Left lung (tissue), 10 donors: ENCODE measurements around the gene GTF2B. TPM values are rescaled to one million over a fixed set of nuclear protein-coding genes. Genes with fewer than 3 reads are reported as not detected.
"Not testable (repeated sequence)": the region's sequence is repeated elsewhere in the genome, so short reads cannot be mapped to it uniquely, and the experiment has no call there.

ENCODE experiments used
- ATAC-seq: fragments of 200-7000 bp; cut with Tn5 transposase; one replicate; pipeline ENCODE4 v1.9.1; 2020; ENCODE audit warnings: moderate library complexity
- DNase-seq, 4 donors: peaks; one replicate each; pipeline ENCODE4 v3.0.0-alpha.2; 2013 to 2020
- H3K27ac ChIP-seq, 2 donors: fragments of 200-600 bp; sonication (generic) in 1 of 2; one replicate each; pipeline versions ENCODE4 v1.5.0 to v1.8.0; 2020 to 2021
- H3K27me3 ChIP-seq, 2 donors: fragments of 200-600 bp; sonication (generic) in 1 of 2; one replicate each; pipeline versions ENCODE4 v1.5.0 to v1.8.0; 2020 to 2021
- H3K36me3 ChIP-seq, 2 donors: fragments of 200-600 bp; sonication (generic) in 1 of 2; one replicate each; pipeline versions ENCODE4 v1.5.0 to v1.8.0; 2020 to 2021
- H3K4me1 ChIP-seq, 2 donors: fragments of 200-600 bp; one replicate each; pipeline ENCODE4 v1.8.0; 2021
- H3K4me3 ChIP-seq, 2 donors: fragments of 200-600 bp; sonication (generic) in 1 of 2; one replicate each; pipeline versions ENCODE4 v1.5.0 to v1.8.0; 2020 to 2021; ENCODE audit warnings: mild to moderate bottlenecking in 1 of 2
- H3K9me3 ChIP-seq, 2 donors: fragments of 200-600 bp; sonication (generic) in 1 of 2; one replicate each; pipeline versions ENCODE4 v1.5.0 to v1.8.0; 2020 to 2021
- CTCF ChIP-seq, 2 donors: fragments of 200-600 bp; sonication (generic) in 1 of 2; IDR thresholded peaks; one replicate each; pipeline versions ENCODE4 v1.5.0 to v1.8.0; 2021; ENCODE audit warnings: antibody characterized with exemption in 2 of 2
- intact Hi-C, 2 donors: fragments of 100-400 bp; cut with DNase I; formaldehyde crosslinking; loops; one replicate each; pipeline versions ENCODE4 v1.11.2 to v1.14.2; 2022
- polyA plus RNA-seq, 6 donors: library from polyadenylated mRNA; unstranded; fragments of 120-200 nt; gene quantifications; one replicate each; pipeline ENCODE4 v1.2.1, GENCODE V29; 2013; ENCODE audit not compliant: insufficient read length in 6 of 6
- total RNA-seq, 2 donors: library from RNA; stranded (reverse); fragmentation: NEBNext Ultra II Directional; extraction: Animal tissue kit (Norgen Biotek cat#: 25700); gene quantifications; one replicate each; pipeline ENCODE4 v1.2.1, GENCODE V29; 2021
- donor health status: DM: no; HTN: yes; CAD: no.
- donor health status: DM: no; HTN: no; CAD: no.

Gene GTF2B
- total and polyA plus RNA-seq, 8 donors: 21.6 to 44.5 (median 41.8) TPM

DNA sequence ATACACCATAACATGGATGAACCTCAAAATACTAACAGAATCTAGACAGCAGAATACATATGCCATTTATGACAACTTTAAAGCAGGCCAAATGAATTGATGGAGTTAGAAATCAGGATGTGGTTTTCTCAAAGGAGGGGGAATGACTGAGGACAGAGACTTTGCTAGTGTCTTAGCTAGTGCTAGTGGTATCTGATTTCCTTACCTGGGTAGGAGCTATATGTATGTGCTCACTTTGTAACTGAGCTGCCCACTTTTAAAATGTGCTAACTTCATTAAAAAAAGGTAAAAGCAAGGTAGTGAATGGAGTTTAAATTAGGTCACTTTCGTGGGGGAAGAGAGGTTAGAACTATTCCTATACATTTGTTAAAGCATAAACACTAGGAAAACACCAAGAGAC is 2.6 kb downstream of the GTF2B start:
- DNase-seq (no peak), ATAC-seq (no peak)
- no peaks in the 10 kb centered on the region for H3K9me3 ChIP-seq
- no peak for TF ChIP-seq CTCF (IDR thresholded peaks at IDR 0.05)
- intact Hi-C loops: no loop called here
- no peak overlapping the region for H3K4me3 ChIP-seq
- peaks cover 20 to 41% of the 10 kb centered on the region in 2 donors for H3K4me1 ChIP-seq
- H3K36me3 ChIP-seq: peaks cover 0 to 36% of the 10 kb centered on the region in 2 donors
- no peak overlapping the region for H3K27ac ChIP-seq
- no peaks in the 10 kb centered on the region for H3K27me3 ChIP-seq

DNA sequence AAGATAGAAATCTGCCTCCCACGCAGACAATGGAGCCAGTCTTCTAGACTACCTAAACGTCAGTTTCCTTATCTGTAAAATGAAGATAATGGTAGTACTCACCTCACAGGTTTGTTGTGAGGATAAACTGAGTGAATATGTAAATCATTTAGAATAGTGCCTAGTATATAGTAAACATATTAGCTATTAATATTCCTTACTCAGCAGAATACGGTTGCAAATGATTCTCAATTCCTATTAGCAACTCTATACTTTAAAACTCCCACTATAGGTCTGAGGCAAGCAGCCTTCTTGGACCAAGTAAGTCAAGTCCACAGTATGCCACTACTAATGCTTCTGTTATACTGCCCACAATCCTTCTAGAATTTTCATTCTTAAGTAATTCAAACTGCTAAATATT is 5.4 kb downstream of the GTF2B start:
- TF ChIP-seq CTCF (IDR thresholded peaks at IDR 0.05): no peak
- H3K36me3 ChIP-seq: peaks cover 0 to 58% of the 10 kb centered on the region in 2 donors
- intact Hi-C loops: no loop called here

GRCh38 chr1:88883156-88883555 is 8.2 kb downstream of the GTF2B start:
- no peak for TF ChIP-seq CTCF (IDR thresholded peaks at IDR 0.05)
- DNase-seq (no peak), ATAC-seq (no peak)
- H3K27ac ChIP-seq: no peak overlapping the region
- H3K36me3 ChIP-seq: peaks cover 0 to 84% of the 10 kb centered on the region in 2 donors
- H3K4me3 ChIP-seq: no peak overlapping the region
- no peaks in the 10 kb centered on the region for H3K27me3 ChIP-seq
- no peaks in the 10 kb centered on the region for H3K9me3 ChIP-seq
- intact Hi-C loops: no loop called here
- peaks cover 0 to 42% of the 10 kb centered on the region in 2 donors for H3K4me1 ChIP-seq

More for the DNA sequence above, 5.4 kb downstream of the GTF2B start:
- H3K4me3 ChIP-seq: no peak overlapping the region
- H3K4me1 ChIP-seq: peaks cover 20 to 46% of the 10 kb centered on the region in 2 donors
- no peak for DNase-seq
- H3K27me3 ChIP-seq: no peaks in the 10 kb centered on the region
- no peak overlapping the region for H3K27ac ChIP-seq
- ATAC-seq: no peak
- H3K9me3 ChIP-seq: no peaks in the 10 kb centered on the region

- Histone ChIP-seq H3K36me3 (peaks cover 0 to 72% of the 10 kb centered on the region in 2 donors), H3K4me1 (peaks cover 0 to 50% of the 10 kb centered on the region in 2 donors)
- H3K4me3 ChIP-seq, H3K9me3 ChIP-seq, H3K27me3 ChIP-seq, intact Hi-C loops, H3K27ac ChIP-seq: not testable (repeated sequence)
- peak in 1 of 4 donors; percentile 41 for DNase-seq
- peak; percentile 85 for ATAC-seq
These were observed 10.7 kb downstream of the GTF2B start for GRCh38 chr1:88880717-88881116.

DNA sequence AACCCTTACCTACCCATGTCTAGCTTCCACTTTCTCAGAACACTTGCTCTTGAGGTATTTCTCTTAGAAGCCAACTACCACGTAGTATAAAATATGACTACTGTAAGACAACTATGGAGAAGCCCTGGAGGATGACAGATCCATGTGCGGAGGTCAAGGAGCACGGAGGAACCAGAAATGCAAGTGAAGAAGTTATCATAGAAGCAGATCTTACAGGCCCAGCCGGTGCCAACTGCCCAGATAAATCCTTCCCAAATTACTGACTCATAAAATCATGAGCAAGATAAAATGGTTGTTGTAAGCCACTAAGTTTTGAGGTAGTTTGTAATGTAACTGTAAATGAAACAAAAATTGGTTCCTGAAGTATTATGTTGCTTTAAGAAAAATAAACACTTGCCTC is 12.6 kb downstream of the GTF2B start:
- intact Hi-C loops: loop anchor here in 1 of 2 donors (5.0 kb wide), 1 partner anchor 221 kb away; no protein-coding TSS in a partner anchor
- Histone ChIP-seq H3K4me3 (no peak overlapping the region), H3K27ac (peak overlapping the region in 1 of 2 donors; percentile 3), H3K9me3 (no peaks in the 10 kb centered on the region), H3K4me1 (peaks cover 0 to 54% of the 10 kb centered on the region in 2 donors), H3K36me3 (peaks cover 0 to 52% of the 10 kb centered on the region in 2 donors), H3K27me3 (no peaks in the 10 kb centered on the region)
- no peak for TF ChIP-seq CTCF (IDR thresholded peaks at IDR 0.05)
- DNase-seq: no peak
- no peak for ATAC-seq

- ATAC-seq (no peak), DNase-seq (no peak)
- no peak overlapping the region for H3K4me3 ChIP-seq
- peaks cover 0 to 44% of the 10 kb centered on the region in 2 donors for H3K36me3 ChIP-seq
- TF ChIP-seq CTCF (IDR thresholded peaks at IDR 0.05): no peak
- no peaks in the 10 kb centered on the region for H3K27me3 ChIP-seq
- H3K4me1 ChIP-seq: peaks cover 0 to 58% of the 10 kb centered on the region in 2 donors
- intact Hi-C loops: loop anchor here in 1 of 2 donors (5.0 kb wide), 1 partner anchor 221 kb away; no protein-coding TSS in a partner anchor
- H3K9me3 ChIP-seq: no peaks in the 10 kb centered on the region
- H3K27ac ChIP-seq: no peak overlapping the region
These were observed 13.5 kb downstream of the GTF2B start for GRCh38 chr1:88877911-88878310.
